ENCODE results near the gene C2orf69. TPM values are rescaled to one million over a fixed set of nuclear protein-coding genes. Genes with fewer than 3 reads are reported as not detected.

C2orf69 gene
- polyA plus RNA-seq, 3 donors, result 5.5 to 9.4 (median 6.9) TPM

DNA sequence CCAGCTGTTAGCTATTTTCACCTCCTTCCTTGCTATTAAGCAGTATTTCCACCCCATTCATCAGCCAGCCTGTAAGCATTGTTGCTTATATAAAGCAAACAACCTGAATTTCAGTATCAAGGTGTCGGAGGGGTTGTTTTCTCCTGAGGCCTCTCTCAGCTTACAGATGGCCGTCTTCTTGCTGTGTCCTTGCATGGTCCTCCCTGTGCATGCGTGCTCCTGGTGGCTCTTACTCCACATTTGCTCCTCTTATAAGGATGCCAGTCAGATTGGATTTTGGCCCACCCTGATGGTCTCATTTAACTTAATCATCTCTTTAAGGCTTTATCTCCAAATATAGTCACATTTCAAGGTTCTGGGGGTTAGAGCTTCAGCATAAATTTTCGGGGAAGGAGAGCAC is 46.9 kb downstream of the C2orf69 start:
- no peak for DNase-seq
- H3K4me3 Mint-ChIP-seq, result no peak overlapping the region
- Histone ChIP-seq H4K20me1 (ENCODE audit: insufficient read depth, low read length) (peaks cover 4% of the 10 kb centered on the region), H3K9me3 (replicated peaks in 1 of 2; ENCODE audit: control insufficient read depth in 1 of 2, insufficient read depth in 1 of 2, low read length in 2 of 2) (no peaks in the 10 kb centered on the region), H3K9ac (ENCODE audit: insufficient read depth, low read length, poor library complexity, severe bottlenecking) (no peak overlapping the region), H3K27ac (ENCODE audit: low read depth in 1 of 2, low read length in 2 of 2) (no peak overlapping the region), H2AFZ (ENCODE audit: insufficient read depth, low read depth, low read length, poor library complexity, severe bottlenecking) (no peak overlapping the region), H3K36me3 (replicated peaks in 1 of 2; ENCODE audit: control insufficient read depth in 1 of 2, insufficient read depth in 2 of 2, low read length in 2 of 2) (peaks cover 43 to 52% of the 10 kb centered on the region in 2 donors), H3K4me3 (replicated peaks in 1 of 3; ENCODE audit: low read depth in 2 of 3, low read length in 3 of 3) (no peak overlapping the region), H3K4me1 (ENCODE audit: control insufficient read depth in 1 of 2, insufficient read depth in 2 of 2, low read length in 2 of 2) (peaks cover 22 to 32% of the 10 kb centered on the region in 2 donors), H3K79me2 (ENCODE audit: insufficient read depth, low read length) (peaks cover 58% of the 10 kb centered on the region), H3K4me2 (replicated peaks; ENCODE audit: extremely low read depth, low read length, poor library complexity, severe bottlenecking) (no peak overlapping the region), H3K27me3 (ENCODE audit: control insufficient read depth in 2 of 2, insufficient read depth in 2 of 2, low read length in 2 of 2) (no peaks in the 10 kb centered on the region)
- peak overlapping the region in 1 of 7 donors; percentile 47 for H3K27ac Mint-ChIP-seq
- H3K36me3 Mint-ChIP-seq, result peaks cover 40 to 46% of the 10 kb centered on the region in 2 donors
- peaks cover 41% of the 10 kb centered on the region for H3K4me1 Mint-ChIP-seq
- no peaks in the 10 kb centered on the region for H3K27me3 Mint-ChIP-seq (ENCODE audit: low read depth in 3 of 3)
- WGBS (ENCODE audit: insufficient coverage), result 100% methylated on average over 4 of the region's 4 CpGs
- TF ChIP-seq, protein P1, sequence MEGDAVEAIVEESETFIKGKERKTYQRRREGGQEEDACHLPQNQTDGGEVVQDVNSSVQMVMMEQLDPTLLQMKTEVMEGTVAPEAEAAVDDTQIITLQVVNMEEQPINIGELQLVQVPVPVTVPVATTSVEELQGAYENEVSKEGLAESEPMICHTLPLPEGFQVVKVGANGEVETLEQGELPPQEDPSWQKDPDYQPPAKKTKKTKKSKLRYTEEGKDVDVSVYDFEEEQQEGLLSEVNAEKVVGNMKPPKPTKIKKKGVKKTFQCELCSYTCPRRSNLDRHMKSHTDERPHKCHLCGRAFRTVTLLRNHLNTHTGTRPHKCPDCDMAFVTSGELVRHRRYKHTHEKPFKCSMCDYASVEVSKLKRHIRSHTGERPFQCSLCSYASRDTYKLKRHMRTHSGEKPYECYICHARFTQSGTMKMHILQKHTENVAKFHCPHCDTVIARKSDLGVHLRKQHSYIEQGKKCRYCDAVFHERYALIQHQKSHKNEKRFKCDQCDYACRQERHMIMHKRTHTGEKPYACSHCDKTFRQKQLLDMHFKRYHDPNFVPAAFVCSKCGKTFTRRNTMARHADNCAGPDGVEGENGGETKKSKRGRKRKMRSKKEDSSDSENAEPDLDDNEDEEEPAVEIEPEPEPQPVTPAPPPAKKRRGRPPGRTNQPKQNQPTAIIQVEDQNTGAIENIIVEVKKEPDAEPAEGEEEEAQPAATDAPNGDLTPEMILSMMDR (IDR thresholded peaks at IDR 0.05), result no peak
- no peaks in the 10 kb centered on the region for H3K9me3 Mint-ChIP-seq
- intact Hi-C loops (cut with micrococcal nuclease), result no loop called here

DNA sequence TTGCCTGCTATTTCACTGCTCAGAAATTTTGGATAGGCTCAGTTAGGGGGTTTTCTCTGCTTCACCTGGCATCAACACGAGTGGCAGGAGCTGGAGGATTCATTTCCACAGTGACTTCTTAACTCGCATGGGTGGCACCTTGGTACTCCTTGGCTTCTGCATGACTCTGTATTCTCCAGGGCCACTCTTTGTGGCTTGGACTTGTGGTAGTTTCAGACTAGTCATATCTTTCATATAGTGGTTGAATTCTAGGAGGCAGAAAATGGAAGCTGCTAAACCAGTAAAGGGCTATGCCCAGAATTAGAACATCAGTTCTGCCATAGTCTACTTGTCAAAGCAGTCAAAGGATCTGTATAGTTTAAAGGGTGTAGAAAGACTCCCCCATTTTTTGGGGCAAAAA is 51.1 kb downstream of the C2orf69 start:
- H3K4me2 ChIP-seq (replicated peaks; ENCODE audit: extremely low read depth, low read length, poor library complexity, severe bottlenecking), result no peak overlapping the region

More for the DNA sequence above, 51.1 kb downstream of the C2orf69 start:
- Histone ChIP-seq H3K27ac (ENCODE audit: low read depth in 1 of 2, low read length in 2 of 2) (no peak overlapping the region), H3K36me3 (replicated peaks in 1 of 2; ENCODE audit: control insufficient read depth in 1 of 2, insufficient read depth in 2 of 2, low read length in 2 of 2) (peaks cover 77 to 94% of the 10 kb centered on the region in 2 donors), H3K79me2 (ENCODE audit: insufficient read depth, low read length) (peaks cover 17% of the 10 kb centered on the region), H2AFZ (ENCODE audit: insufficient read depth, low read depth, low read length, poor library complexity, severe bottlenecking) (no peak overlapping the region), H3K4me3 (replicated peaks in 1 of 3; ENCODE audit: low read depth in 2 of 3, low read length in 3 of 3) (no peak overlapping the region), H3K9me3 (replicated peaks in 1 of 2; ENCODE audit: control insufficient read depth in 1 of 2, insufficient read depth in 1 of 2, low read length in 2 of 2) (no peaks in the 10 kb centered on the region), H3K4me1 (ENCODE audit: control insufficient read depth in 1 of 2, insufficient read depth in 2 of 2, low read length in 2 of 2) (peaks cover 0 to 2% of the 10 kb centered on the region in 2 donors), H3K27me3 (ENCODE audit: control insufficient read depth in 2 of 2, insufficient read depth in 2 of 2, low read length in 2 of 2) (no peaks in the 10 kb centered on the region), H3K9ac (ENCODE audit: insufficient read depth, low read length, poor library complexity, severe bottlenecking) (no peak overlapping the region), H4K20me1 (ENCODE audit: insufficient read depth, low read length) (peaks cover 4% of the 10 kb centered on the region)
- Mint-ChIP-seq H3K9me3 (no peaks in the 10 kb centered on the region), H3K4me1 (peaks cover 13% of the 10 kb centered on the region), H3K27me3 (ENCODE audit: low read depth in 3 of 3) (no peaks in the 10 kb centered on the region), H3K4me3 (no peak overlapping the region), H3K36me3 (peaks cover 71 to 75% of the 10 kb centered on the region in 2 donors), H3K27ac (no peak overlapping the region)
- DNase-seq, result no peak
- WGBS (ENCODE audit: insufficient coverage), result 100% methylated on average over 2 of the region's 2 CpGs
- TF ChIP-seq, protein P1 (IDR thresholded peaks at IDR 0.05), result no peak
- intact Hi-C loops (cut with micrococcal nuclease), result no loop called here

All from CD14-positive monocyte (primary cell).